Erythroblast (primary cell): ENCODE measurements around the gene MAP1LC3A.

ENCODE experiments used
- GATA1 ChIP-seq: IDR thresholded peaks from 2 replicates; pipeline ENCODE4 v1.6.1; 2011; ENCODE audit warnings: low read depth, mild to moderate bottlenecking, control low read depth, low read length, moderate library complexity
- POLR2A ChIP-seq: IDR thresholded peaks from 2 replicates; pipeline ENCODE4 v1.6.1; 2011; ENCODE audit warnings: mild to moderate bottlenecking, low read length

GRCh38 chr20:34560141-34560523 is 1.6 kb downstream of the MAP1LC3A start:
- TF ChIP-seq POLR2A (no peak), GATA1 (no peak)
